OCI-LY7 (cell line): ENCODE results near the gene NDUFS6.

Source experiments
- EZH2phosphoT487 ChIP-seq: fragments of 200-600 bp; sonication (generic); IDR thresholded peaks from 2 replicates; pipeline ENCODE4 v1.6.1; 2018; ENCODE audit warnings: low read depth, borderline replicate concordance, mild to moderate bottlenecking, mixed run types, antibody characterized with exemption, low read length, moderate library complexity, mixed read lengths
- TF ChIP-seq, protein P1 (sequence below): fragments of 200-600 bp; sonication (generic); conservative IDR thresholded peaks from 2 replicates; pipeline ENCODE4 v1.5.1; 2014; ENCODE audit warnings: mild to moderate bottlenecking, antibody characterized with exemption, low read length, moderate library complexity, mixed read lengths

DNA sequence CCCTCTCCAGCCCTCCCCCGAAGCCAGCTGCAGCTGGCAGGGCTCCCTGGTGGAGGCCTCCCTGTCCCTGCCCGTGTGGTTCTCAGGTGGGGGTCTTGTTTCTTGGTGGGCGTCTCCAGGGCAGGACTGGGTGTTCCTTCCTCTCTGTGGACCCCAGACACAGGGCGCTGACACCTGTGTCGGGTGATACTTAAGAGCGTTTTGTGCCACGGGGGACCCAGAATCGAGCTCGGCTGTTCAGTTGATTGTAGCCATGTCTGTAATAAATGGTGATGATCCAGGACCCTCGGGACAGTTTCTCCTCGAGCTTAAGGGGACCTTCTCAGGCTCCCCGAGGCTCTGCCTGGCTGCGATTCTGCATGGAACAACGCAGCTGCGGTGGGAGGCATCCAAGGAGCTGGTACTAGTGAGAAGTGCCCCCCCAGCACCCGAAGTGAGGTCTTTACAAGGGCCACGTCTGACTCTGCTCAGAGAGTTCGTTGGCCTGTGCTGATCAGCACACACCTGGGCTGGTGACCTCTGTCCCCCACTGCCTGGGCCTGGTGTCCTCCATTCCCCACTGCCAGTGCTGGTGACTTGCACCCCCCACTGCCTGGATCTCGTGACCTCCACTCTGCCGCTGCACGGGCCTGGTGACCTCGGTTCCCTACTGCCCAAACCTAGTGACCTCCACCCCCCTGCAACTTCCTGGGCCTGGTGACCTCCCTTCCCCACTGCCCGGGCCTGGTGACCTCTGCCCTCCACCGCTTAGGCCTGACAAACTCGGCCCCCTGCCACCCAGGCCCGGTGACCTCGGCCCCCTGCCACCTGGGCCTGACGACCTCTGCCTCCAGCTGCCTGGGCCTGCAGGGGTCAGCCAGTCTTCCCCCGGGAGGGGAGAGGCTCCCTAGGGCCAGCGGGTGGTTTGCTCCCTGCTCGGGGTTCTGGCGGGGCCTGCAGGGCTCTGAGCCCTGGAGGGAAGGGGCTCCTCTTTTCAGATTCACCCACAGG lies 36.0 kb downstream of the NDUFS6 start:
- TF ChIP-seq, protein P1, sequence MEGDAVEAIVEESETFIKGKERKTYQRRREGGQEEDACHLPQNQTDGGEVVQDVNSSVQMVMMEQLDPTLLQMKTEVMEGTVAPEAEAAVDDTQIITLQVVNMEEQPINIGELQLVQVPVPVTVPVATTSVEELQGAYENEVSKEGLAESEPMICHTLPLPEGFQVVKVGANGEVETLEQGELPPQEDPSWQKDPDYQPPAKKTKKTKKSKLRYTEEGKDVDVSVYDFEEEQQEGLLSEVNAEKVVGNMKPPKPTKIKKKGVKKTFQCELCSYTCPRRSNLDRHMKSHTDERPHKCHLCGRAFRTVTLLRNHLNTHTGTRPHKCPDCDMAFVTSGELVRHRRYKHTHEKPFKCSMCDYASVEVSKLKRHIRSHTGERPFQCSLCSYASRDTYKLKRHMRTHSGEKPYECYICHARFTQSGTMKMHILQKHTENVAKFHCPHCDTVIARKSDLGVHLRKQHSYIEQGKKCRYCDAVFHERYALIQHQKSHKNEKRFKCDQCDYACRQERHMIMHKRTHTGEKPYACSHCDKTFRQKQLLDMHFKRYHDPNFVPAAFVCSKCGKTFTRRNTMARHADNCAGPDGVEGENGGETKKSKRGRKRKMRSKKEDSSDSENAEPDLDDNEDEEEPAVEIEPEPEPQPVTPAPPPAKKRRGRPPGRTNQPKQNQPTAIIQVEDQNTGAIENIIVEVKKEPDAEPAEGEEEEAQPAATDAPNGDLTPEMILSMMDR, result no peak
- TF ChIP-seq EZH2phosphoT487, result no peak
